Measurements from ENCODE around the gene ANKS1B. TPM values are rescaled to one million over a fixed set of nuclear protein-coding genes. Genes with fewer than 3 reads are reported as not detected.

ANKS1B gene
- total and polyA plus RNA-seq, 7 donors, result 0.46 to 7.4 (median 3.6) TPM

DNA sequence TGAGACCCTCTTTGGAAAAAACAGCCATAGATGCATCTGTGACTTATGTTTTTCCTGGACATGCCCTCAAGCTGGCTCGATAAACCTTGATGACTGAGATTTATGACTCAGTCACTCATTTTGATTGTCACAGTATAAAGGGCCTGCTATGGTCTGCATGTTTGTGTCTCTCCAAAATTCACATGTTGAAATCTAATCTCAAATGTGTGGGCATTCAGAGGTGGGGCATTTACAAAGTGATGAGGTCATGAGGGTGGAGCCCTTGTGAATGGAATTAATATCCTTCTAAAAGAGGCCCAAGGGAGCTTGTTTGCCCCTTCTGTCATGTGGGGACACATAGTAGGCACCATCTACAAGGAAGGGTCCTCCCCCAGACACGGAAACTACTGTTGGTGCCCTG, 966.8 kb downstream of the ANKS1B start:
- no peaks in the 10 kb centered on the region for H3K9me3 ChIP-seq
- intact Hi-C loops (cut with DNase I), result no loop called here
- TF ChIP-seq, protein P1, sequence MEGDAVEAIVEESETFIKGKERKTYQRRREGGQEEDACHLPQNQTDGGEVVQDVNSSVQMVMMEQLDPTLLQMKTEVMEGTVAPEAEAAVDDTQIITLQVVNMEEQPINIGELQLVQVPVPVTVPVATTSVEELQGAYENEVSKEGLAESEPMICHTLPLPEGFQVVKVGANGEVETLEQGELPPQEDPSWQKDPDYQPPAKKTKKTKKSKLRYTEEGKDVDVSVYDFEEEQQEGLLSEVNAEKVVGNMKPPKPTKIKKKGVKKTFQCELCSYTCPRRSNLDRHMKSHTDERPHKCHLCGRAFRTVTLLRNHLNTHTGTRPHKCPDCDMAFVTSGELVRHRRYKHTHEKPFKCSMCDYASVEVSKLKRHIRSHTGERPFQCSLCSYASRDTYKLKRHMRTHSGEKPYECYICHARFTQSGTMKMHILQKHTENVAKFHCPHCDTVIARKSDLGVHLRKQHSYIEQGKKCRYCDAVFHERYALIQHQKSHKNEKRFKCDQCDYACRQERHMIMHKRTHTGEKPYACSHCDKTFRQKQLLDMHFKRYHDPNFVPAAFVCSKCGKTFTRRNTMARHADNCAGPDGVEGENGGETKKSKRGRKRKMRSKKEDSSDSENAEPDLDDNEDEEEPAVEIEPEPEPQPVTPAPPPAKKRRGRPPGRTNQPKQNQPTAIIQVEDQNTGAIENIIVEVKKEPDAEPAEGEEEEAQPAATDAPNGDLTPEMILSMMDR (IDR thresholded peaks at IDR 0.05), result no peak
- DNase-seq (no peak), ATAC-seq (no peak)
- H3K4me1 ChIP-seq, result no peaks in the 10 kb centered on the region
- H3K27me3 ChIP-seq (ENCODE audit: insufficient read depth in 3 of 3, low read length in 2 of 3), result no peaks in the 10 kb centered on the region
- no peak overlapping the region for H3K4me3 ChIP-seq
- 49 to 70% (median 60%) methylated on average over 2 of the region's 2 CpGs for WGBS, 3 donors
- H3K36me3 ChIP-seq (ENCODE audit: insufficient read depth in 1 of 2, low read depth in 1 of 2), result no peaks in the 10 kb centered on the region
- H3K27ac ChIP-seq, result no peak overlapping the region

DNA sequence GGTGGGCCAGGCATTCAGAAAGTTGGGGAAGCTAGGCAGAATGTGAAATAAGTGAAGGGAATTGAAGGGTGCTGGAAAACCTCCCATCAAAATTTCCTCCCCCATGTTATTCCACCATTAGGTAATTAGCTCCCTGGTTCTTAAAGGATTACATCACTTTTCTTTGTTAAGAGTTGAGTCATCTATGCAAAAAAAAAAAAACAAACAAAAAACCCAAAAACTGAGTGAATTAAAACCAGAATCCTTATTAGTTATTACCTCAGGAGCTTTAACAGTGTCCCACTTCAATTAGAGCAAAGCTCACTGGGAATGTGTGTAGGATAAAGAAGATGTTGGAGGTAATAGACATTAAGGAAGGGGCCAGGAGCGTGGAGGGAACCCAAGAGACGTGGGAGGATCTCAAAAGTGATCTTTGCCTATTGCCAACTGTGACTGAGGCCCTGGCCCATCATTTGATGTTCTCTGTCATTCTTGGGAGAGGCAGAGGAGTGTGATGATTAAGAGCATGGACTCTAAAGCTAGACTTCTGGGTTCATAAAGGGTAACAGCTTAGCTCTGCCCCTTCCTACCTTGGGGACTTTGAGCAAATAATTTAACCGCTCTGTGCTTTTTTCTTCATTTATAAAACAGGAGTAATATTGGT, 975.0 kb downstream of the ANKS1B start:
- Histone ChIP-seq H3K27ac (no peak overlapping the region), H3K36me3 (ENCODE audit: insufficient read depth in 1 of 2, low read depth in 1 of 2) (no peaks in the 10 kb centered on the region), H3K4me3 (no peak overlapping the region), H3K4me1 (no peaks in the 10 kb centered on the region), H3K27me3 (ENCODE audit: insufficient read depth in 3 of 3, low read length in 2 of 3) (no peaks in the 10 kb centered on the region), H3K9me3 (no peaks in the 10 kb centered on the region)
- 66 to 79% (median 72%) methylated on average over 3 of the region's 3 CpGs for WGBS, 3 donors
- no peak for DNase-seq
- no peak for ATAC-seq
- TF ChIP-seq, protein P1 (IDR thresholded peaks at IDR 0.05), result no peak
- intact Hi-C loops (cut with DNase I), result loop anchor here in 1 of 2 donors (10.0 kb wide), 1 partner anchor 305 kb away; no protein-coding TSS in a partner anchor

GRCh38 chr12:99005601-99006000, 979.1 kb downstream of the ANKS1B start:
- no peak for ATAC-seq
- H3K27me3 ChIP-seq (ENCODE audit: insufficient read depth in 3 of 3, low read length in 2 of 3), result no peaks in the 10 kb centered on the region
- H3K4me1 ChIP-seq, result no peaks in the 10 kb centered on the region
- H3K9me3 ChIP-seq, result no peaks in the 10 kb centered on the region
- intact Hi-C loops (cut with DNase I), result loop anchor here in 1 of 2 donors (10.0 kb wide), 1 partner anchor 301 kb away; no protein-coding TSS in a partner anchor
- no peak overlapping the region for H3K27ac ChIP-seq
- 71 to 75% (median 74%) methylated on average over 5 of the region's 5 CpGs for WGBS, 3 donors
- no peak overlapping the region for H3K4me3 ChIP-seq
- no peak for DNase-seq
- no peaks in the 10 kb centered on the region for H3K36me3 ChIP-seq (ENCODE audit: insufficient read depth in 1 of 2, low read depth in 1 of 2)
- TF ChIP-seq, protein P1 (IDR thresholded peaks at IDR 0.05), result no peak

DNA sequence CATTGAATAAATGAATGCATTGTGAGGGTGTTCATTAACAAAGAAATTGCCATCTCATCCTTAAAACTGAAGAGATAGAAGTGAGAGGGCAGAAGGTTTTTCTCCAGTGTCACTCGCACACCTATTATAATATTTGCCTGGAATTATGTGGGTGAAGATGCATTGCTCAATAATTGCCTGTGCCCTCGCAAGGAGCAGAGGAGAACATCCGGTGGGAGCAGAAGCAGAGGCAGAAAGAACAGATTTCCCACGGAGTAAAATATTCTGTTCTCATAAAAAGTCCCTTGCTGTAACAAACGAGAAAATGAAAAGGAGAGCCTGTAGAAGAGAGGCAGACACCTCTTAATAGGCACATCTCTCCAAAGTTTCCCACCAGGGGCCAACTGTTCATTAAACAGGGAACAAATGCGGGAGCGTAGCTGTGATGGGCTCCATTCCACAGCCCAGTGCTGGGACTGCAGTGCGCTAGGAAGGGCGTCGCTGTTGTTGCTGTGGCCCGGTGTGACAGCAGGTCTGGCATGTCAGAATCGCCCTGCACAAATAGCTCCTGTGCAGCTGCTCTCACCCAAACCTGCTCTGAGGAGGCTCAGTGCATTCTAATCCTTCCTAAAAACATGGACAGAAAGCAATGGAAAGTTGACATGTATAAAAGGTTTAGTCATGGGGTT, 979.8 kb downstream of the ANKS1B start:
- Histone ChIP-seq H3K9me3 (no peaks in the 10 kb centered on the region), H3K27me3 (ENCODE audit: insufficient read depth in 3 of 3, low read length in 2 of 3) (no peaks in the 10 kb centered on the region), H3K4me1 (no peaks in the 10 kb centered on the region), H3K27ac (no peak overlapping the region), H3K36me3 (ENCODE audit: insufficient read depth in 1 of 2, low read depth in 1 of 2) (no peaks in the 10 kb centered on the region), H3K4me3 (no peak overlapping the region)
- ATAC-seq (no peak), DNase-seq (no peak)
- intact Hi-C loops (cut with DNase I), result loop anchor here in 1 of 2 donors (10.0 kb wide), 1 partner anchor 300 kb away; no protein-coding TSS in a partner anchor
- TF ChIP-seq, protein P1 (IDR thresholded peaks at IDR 0.05), result no peak
- 50 to 69% (median 56%) methylated on average over 12 of the region's 12 CpGs for WGBS, 3 donors
